GM12801 (cell line): ENCODE data around the gene SCGB3A1.

Experiments
- CTCF ChIP-seq: IDR thresholded peaks from one replicate; pipeline ENCODE4 v1.5.1; 2011; ENCODE audit warnings: control low read depth; ENCODE audit not compliant: insufficient read length; ENCODE audit errors: extremely low read depth

SCGB3A1 gene

GRCh38 chr5:180623411-180623834 lies 32.1 kb upstream of the SCGB3A1 start:
- no peak for TF ChIP-seq CTCF

- TF ChIP-seq CTCF = no peak
Measured at GRCh38 chr5:180622910-180623309, 31.6 kb upstream of the SCGB3A1 start.

GRCh38 chr5:180621311-180621710 lies 30.0 kb upstream of the SCGB3A1 start:
- no peak for TF ChIP-seq CTCF

- no peak for TF ChIP-seq CTCF
Measured at GRCh38 chr5:180620014-180620413, 28.7 kb upstream of the SCGB3A1 start.

GRCh38 chr5:180619563-180619915 lies 28.2 kb upstream of the SCGB3A1 start:
- no peak for TF ChIP-seq CTCF

GRCh38 chr5:180618829-180619562 lies 27.7 kb upstream of the SCGB3A1 start:
- no peak for TF ChIP-seq CTCF

GRCh38 chr5:180618487-180618828 lies 27.2 kb upstream of the SCGB3A1 start:
- TF ChIP-seq CTCF = no peak
